GM12878 (cell line): ENCODE data around the gene KPNA1. TPM values are rescaled to one million over a fixed set of nuclear protein-coding genes. Genes with fewer than 3 reads are reported as not detected.

Source experiments
- ATAC-seq: fragments of 200-7000 bp; cut with Tn5 transposase; 3 replicates; pipeline ENCODE4 v1.9.1; 2020; ENCODE audit warnings: mild to moderate bottlenecking, moderate library complexity
- BruUV-seq: library from RNA; stranded (reverse); fragments of 400-500 nt; replicated peaks from 2 replicates; lab custom pipeline; 2021; lab: Mats Ljungman, UMichigan
- CTCF ChIA-PET: fragments of 300-600 bp; sonication (Branson Sonifier 250); formaldehyde crosslinking; extraction: SDS; loops from one replicate; lab custom pipeline; 2021; ENCODE audit warnings: inconsistent platforms; lab: Yijun Ruan, JAX
- POLR2A ChIA-PET: fragments of 350-600 bp; formaldehyde crosslinking; extraction: SDS; loops from one replicate; lab custom pipeline; 2021; ENCODE audit warnings: inconsistent platforms; lab: Charles Lee
- RAD21 ChIA-PET: fragments of 300-600 bp; sonication (Branson Sonifier 250); formaldehyde crosslinking; loops from one replicate; lab custom pipeline; 2023; ENCODE audit warnings: antibody characterized with exemption; ENCODE audit not compliant: unreplicated experiment; lab: Charles Lee
- SMC1A ChIA-PET: fragments of 300-600 bp; sonication (Branson Sonifier 250); formaldehyde crosslinking; loops from one replicate; lab custom pipeline; 2023; ENCODE audit not compliant: unreplicated experiment, uncharacterized antibody; lab: Charles Lee
- DNase-seq: peaks from one replicate; pipeline ENCODE4 v3.0.0-alpha.2; 2011; ENCODE audit warnings: low read depth, low spot score
- FAIRE-seq: peaks from 3 replicates; lab custom pipeline; 2011; peaks lifted over from hg19 to GRCh38; lab: Jason Lieb, UNC
- H2AFZ ChIP-seq: 2 replicates; pipeline ENCODE4 v1.6.0; 2011; ENCODE audit warnings: low read depth, low read length, control low read depth; ENCODE audit not compliant: control insufficient read depth
- H3K27ac ChIP-seq: 2 replicates; pipeline ENCODE4 v1.5.1; 2011; ENCODE audit warnings: control low read depth; ENCODE audit not compliant: control insufficient read depth, insufficient read depth
- H3K27me3 ChIP-seq, 2 experiments: replicated peaks in 1 of 2; 2 replicates each; pipeline versions ENCODE4 v1.6.0 to v1.6.1; 2011; ENCODE audit warnings: low read length in 1 of 2; ENCODE audit not compliant: control insufficient read depth in 2 of 2, insufficient read depth in 2 of 2
- H3K36me3 ChIP-seq, 2 experiments: 2 replicates each; pipeline ENCODE4 v1.5.1; 2011; ENCODE audit warnings: low read length in 1 of 2; ENCODE audit not compliant: control insufficient read depth in 2 of 2, insufficient read depth in 2 of 2
- H3K4me1 ChIP-seq: 2 replicates; pipeline ENCODE4 v1.6.1; 2011; ENCODE audit warnings: mild to moderate bottlenecking, low read length, moderate library complexity, mixed read lengths; ENCODE audit not compliant: control insufficient read depth, insufficient read depth
- H3K4me2 ChIP-seq: 2 replicates; pipeline ENCODE4 v1.6.0; 2011; ENCODE audit warnings: control low read depth; ENCODE audit not compliant: control insufficient read depth, insufficient read depth
- H3K4me3 ChIP-seq: fragments of 200-600 bp; sonication (generic); 2 replicates; pipeline ENCODE4 v1.5.1; 2016
- H3K79me2 ChIP-seq: 2 replicates; pipeline ENCODE4 v1.6.0; 2011; ENCODE audit warnings: low read length; ENCODE audit not compliant: control insufficient read depth, insufficient read depth
- H3K9ac ChIP-seq: 2 replicates; pipeline ENCODE4 v1.8.0; 2011; ENCODE audit warnings: low read length, control low read depth, mixed read lengths; ENCODE audit not compliant: control insufficient read depth, insufficient read depth
- H3K9me3 ChIP-seq: replicated peaks from 3 replicates; pipeline ENCODE4 v1.5.1; 2011; ENCODE audit warnings: mild to moderate bottlenecking, low read length; ENCODE audit not compliant: control insufficient read depth, insufficient read depth
- H4K20me1 ChIP-seq: 2 replicates; pipeline ENCODE4 v1.6.0; 2011; ENCODE audit not compliant: control insufficient read depth, insufficient read depth
- CEBPB ChIP-seq, 2 experiments: fragments of 150-350 bp in 1 of 2; IDR thresholded peaks; 2 replicates each; pipeline ENCODE4 v1.6.1; 2012 to 2014; ENCODE audit warnings: low read depth in 2 of 2, low read length in 2 of 2, borderline replicate concordance in 1 of 2, inconsistent platforms in 1 of 2
- FOXM1 ChIP-seq: IDR thresholded peaks from 2 replicates; pipeline ENCODE4 v1.6.1; 2012; ENCODE audit warnings: low read depth, mild to moderate bottlenecking, inconsistent platforms, low read length, moderate library complexity
- RCOR1 ChIP-seq: conservative IDR thresholded peaks from 2 replicates; pipeline ENCODE4 v1.6.1; 2012; ENCODE audit warnings: low read depth, low read length, improper control_type of control experiment
- SREBF2 ChIP-seq: IDR thresholded peaks from 2 replicates; pipeline ENCODE4 v1.6.1; 2012; ENCODE audit warnings: mild to moderate bottlenecking, low read length
- ZNF592 ChIP-seq: fragments of 450-650 bp; IDR thresholded peaks from 2 replicates; pipeline ENCODE4 v1.6.1; 2017; ENCODE audit warnings: mild to moderate bottlenecking, moderate library complexity
- WGBS: methylation state at CpG from one replicate; pipeline ENCODE4 v1.1.6; 2016; ENCODE audit warnings: low lambda C conversion rate; ENCODE audit not compliant: insufficient replicate concordance, insufficient coverage; ENCODE audit errors: missing lambda C conversion rate; 5-methylcytosine and 5-hydroxymethylcytosine counted together
- in situ Hi-C: fragments of 300-500 bp; cut with MboI; formaldehyde crosslinking; loops from 9 replicates; pipeline ENCODE4 v1.14.3; 2018; ENCODE audit warnings: mixed read lengths
- intact Hi-C: fragments of 100-400 bp; cut with micrococcal nuclease; formaldehyde crosslinking; loops from one replicate; pipeline ENCODE4 v1.14.2; 2022; ENCODE audit not compliant: unreplicated experiment
- polyA plus RNA-seq, 11 experiments: library from polyadenylated mRNA; depleted of rRNA in 4 of 11; unstranded in 6 of 11; stranded (reverse) in 5 of 11; fragments of >200 nt; fragmentation: Nextera tagmentation in 4 of 11; fragmentation: Illumina TruSeq in 1 of 11; extraction: Ambion mirVana in 4 of 11; extraction: Trizol in 1 of 11; gene quantifications; 1 replicate in 1 of 11; 2 replicates in 10 of 11; pipeline versions ENCODE4 v1.2.1 to v1.2.3, GENCODE V29; 2011 to 2016; ENCODE audit warnings: inconsistent platforms in 2 of 11, missing spikeins in 2 of 11, low read depth in 1 of 11
- total RNA-seq, 4 experiments: library from RNA; depleted of rRNA in 3 of 4; stranded (reverse); fragments of >200 nt in 3 of 4; fragmentation: Illumina TruSeq in 1 of 4; extraction: Trizol in 1 of 4; gene quantifications; 2 replicates each; pipeline versions ENCODE4 v1.2.1 to v1.2.3, GENCODE V29; 2013 to 2021

Gene KPNA1
- total and polyA plus RNA-seq, 10 of the 15 experiments (the other 5 are each of a cell fraction or from before 2014, with no cell fraction given), result 8.5 to 52.7 (median 41.0) TPM

DNA sequence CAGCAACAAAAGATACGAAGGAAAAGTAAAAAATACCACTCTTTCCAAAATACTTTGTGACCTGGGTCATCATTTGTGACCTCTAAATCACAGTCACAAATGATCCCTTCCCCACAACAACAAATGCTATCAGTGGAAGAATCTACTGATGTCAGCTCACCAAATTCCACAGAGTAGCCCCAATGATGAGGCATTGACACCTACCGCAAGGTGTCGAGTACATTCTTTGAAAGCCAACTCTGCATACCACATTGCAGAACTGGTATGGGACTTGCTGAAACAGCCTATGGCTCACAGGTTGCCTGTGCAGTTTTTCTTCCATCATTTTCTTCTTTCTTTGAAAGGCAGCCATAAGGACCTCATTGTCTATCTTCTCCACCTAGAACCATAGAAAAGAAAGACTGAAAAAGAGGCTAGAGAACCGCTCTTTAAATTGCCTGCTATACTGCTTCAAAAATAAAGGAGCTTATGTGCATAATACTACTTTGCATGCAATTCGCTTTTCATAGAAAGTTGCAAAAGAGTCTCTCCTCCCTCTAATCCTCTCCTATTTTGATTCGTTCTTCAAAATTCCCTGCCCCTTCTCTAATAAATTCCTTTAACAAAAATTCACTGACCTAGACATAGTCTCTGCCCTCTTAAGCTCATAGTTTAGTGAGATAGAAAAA lies 21.4 kb upstream of the KPNA1 start:
- Histone ChIP-seq H3K36me3 (peaks cover 5 to 18% of the 10 kb centered on the region in 2 experiments), H3K9ac (no peak overlapping the region), H3K27ac (no peak overlapping the region), H4K20me1 (no peaks in the 10 kb centered on the region), H3K4me3 (no peak overlapping the region), H3K27me3 (no peaks in the 10 kb centered on the region), H3K79me2 (no peaks in the 10 kb centered on the region), H3K4me2 (no peak overlapping the region), H2AFZ (no peak overlapping the region), H3K4me1 (peaks cover 6% of the 10 kb centered on the region), H3K9me3 (no peaks in the 10 kb centered on the region)
- WGBS, result 91% methylated on average over 6 of the region's 6 CpGs
- no TSS peak for BruUV-seq
- ChIA-PET RAD21 (no interaction called here), POLR2A (interaction anchor here (1.0 kb wide), 2 partner anchors 20 to 177 kb away, joined by 3 read pairs; no protein-coding TSS in a partner anchor), SMC1A (interaction anchor here (0.9 to 1.7 kb wide), 3 partner anchors 10 to 13 kb away, joined by 3 to 6 read pairs (median 4); no protein-coding TSS in a partner anchor), CTCF (interaction anchor here (0.8 to 2.7 kb wide), 3 partner anchors 22 to 78 kb away, joined by 4 to 8 read pairs (median 4); no protein-coding TSS in a partner anchor)
- DNase-seq (no peak), FAIRE-seq (no peak), ATAC-seq (no peak)
- in situ Hi-C loops (loop anchor here (10.0 kb wide), 1 partner anchor 991 kb away; the partner anchor contains the start of gene POLQ), intact Hi-C loops (loop anchor here (2.0 to 10.0 kb wide), 2 partner anchors 77 to 141 kb away; no protein-coding TSS in a partner anchor)
- TF ChIP-seq SREBF2 (no peak), ZNF592 (no peak), FOXM1 (no peak), CEBPB (IDR thresholded peaks at IDR 0.05; ENCODE audit: borderline replicate concordance in 1 of 2, low read depth in 2 of 2, low read length in 2 of 2) (no peak), RCOR1 (no peak)
